ENCODE data around the gene EDRF1. TPM values are rescaled to one million over a fixed set of nuclear protein-coding genes. Genes with fewer than 3 reads are reported as not detected.
"Not testable (repeated sequence)": the region's sequence is repeated elsewhere in the genome, so short reads cannot be mapped to it uniquely, and the experiment has no call there.

Gene EDRF1
- polyA plus RNA-seq, 1 donor = 17.4 TPM

GRCh38 chr10:125707541-125708468 is 11.7 kb upstream of the EDRF1 start:
- DNase-seq = no peak

- no peak for DNase-seq
Observed at GRCh38 chr10:125708971-125709503, 10.5 kb upstream of the EDRF1 start.

- DNase-seq = no peak
Observed at GRCh38 chr10:125709553-125710474, 9.7 kb upstream of the EDRF1 start.

- no peak for DNase-seq
Observed at GRCh38 chr10:125711110-125711750, 8.3 kb upstream of the EDRF1 start.

GRCh38 chr10:125714728-125715127 is 4.8 kb upstream of the EDRF1 start:
- DNase-seq = not testable (repeated sequence)

GRCh38 chr10:125720002-125720382 is 483 bp downstream of the EDRF1 start:
- DNase-seq = peak; percentile 25

- DNase-seq = no peak
Observed at GRCh38 chr10:125721035-125721434, 1.5 kb downstream of the EDRF1 start.

GRCh38 chr10:125722811-125723210 is 3.3 kb downstream of the EDRF1 start:
- no peak for DNase-seq

- no peak for DNase-seq
Observed at GRCh38 chr10:125726914-125727313, 7.4 kb downstream of the EDRF1 start.

GRCh38 chr10:125727436-125727835 is 7.9 kb downstream of the EDRF1 start:
- no peak for DNase-seq

GRCh38 chr10:125734148-125734547 is 14.6 kb downstream of the EDRF1 start:
- DNase-seq = no peak

- DNase-seq = no peak
Observed at GRCh38 chr10:125734823-125735222, 15.3 kb downstream of the EDRF1 start.

- no peak for DNase-seq
Observed at GRCh38 chr10:125738206-125738605, 18.7 kb downstream of the EDRF1 start.

- DNase-seq = no peak
Observed at GRCh38 chr10:125739994-125740679, 20.6 kb downstream of the EDRF1 start.

GRCh38 chr10:125742465-125742864 is 23.0 kb downstream of the EDRF1 start:
- no peak for DNase-seq

GRCh38 chr10:125744909-125745308 is 25.4 kb downstream of the EDRF1 start:
- DNase-seq = no peak

GRCh38 chr10:125747417-125747816 is 27.9 kb downstream of the EDRF1 start:
- DNase-seq = no peak

- DNase-seq = no peak
Observed at GRCh38 chr10:125756196-125756595, 36.7 kb downstream of the EDRF1 start.

- no peak for DNase-seq
Observed at GRCh38 chr10:125756853-125757487, 37.5 kb downstream of the EDRF1 start.

- no peak for DNase-seq
Observed at GRCh38 chr10:125757742-125758141, 38.2 kb downstream of the EDRF1 start.

- DNase-seq = no peak
Observed at GRCh38 chr10:125761961-125762360, 42.5 kb downstream of the EDRF1 start.
